Measurements from ENCODE around the gene C1QC.

C1QC gene

GRCh38 chr1:22621761-22622160 lies 21.7 kb upstream of the C1QC start:
- no peak for DNase-seq

- no peak for DNase-seq
These were observed 18.0 kb upstream of the C1QC start for GRCh38 chr1:22625262-22625925.

- no peak for DNase-seq
These were observed 16.9 kb upstream of the C1QC start for GRCh38 chr1:22626237-22627157.

GRCh38 chr1:22627331-22627730 lies 16.1 kb upstream of the C1QC start:
- DNase-seq: no peak

GRCh38 chr1:22628698-22629444 lies 14.6 kb upstream of the C1QC start:
- no peak for DNase-seq

GRCh38 chr1:22629886-22630285 lies 13.5 kb upstream of the C1QC start:
- DNase-seq: no peak

GRCh38 chr1:22633697-22634463 lies 9.6 kb upstream of the C1QC start:
- DNase-seq: no peak

- no peak for DNase-seq
These were observed 8.0 kb upstream of the C1QC start for GRCh38 chr1:22635436-22635835.

- DNase-seq: no peak
These were observed 7.1 kb upstream of the C1QC start, which contains the start of gene C1QA for GRCh38 chr1:22636353-22636752. TSS of gene C1QA (plus strand) at chr1:22636628. CDS start at chr1:22637617, 989 bp downstream.

GRCh38 chr1:22636927-22637326 lies 6.5 kb upstream of the C1QC start:
- no peak for DNase-seq

- no peak for DNase-seq
These were observed 5.5 kb upstream of the C1QC start for GRCh38 chr1:22637907-22638445.

- no peak for DNase-seq
These were observed 4.8 kb upstream of the C1QC start for GRCh38 chr1:22638476-22639234.

GRCh38 chr1:22639286-22639685 lies 4.1 kb upstream of the C1QC start:
- no peak for DNase-seq

GRCh38 chr1:22641247-22641646 lies 2.2 kb upstream of the C1QC start:
- no peak for DNase-seq

- peak; percentile 76 for DNase-seq
These were observed 1.4 kb upstream of the C1QC start for GRCh38 chr1:22641906-22642636.

GRCh38 chr1:22643928-22644327 lies 495 bp downstream of the C1QC start:
- no peak for DNase-seq

- no peak for DNase-seq
These were observed 2.5 kb downstream of the C1QC start for GRCh38 chr1:22645931-22646330.

GRCh38 chr1:22646384-22646783 lies 3.0 kb downstream of the C1QC start:
- no peak for DNase-seq

- no peak for DNase-seq
These were observed 6.8 kb downstream of the C1QC start for GRCh38 chr1:22650089-22650693.
